HepG2 (cell line): ENCODE measurements around the gene COQ9. TPM values are rescaled to one million over a fixed set of nuclear protein-coding genes. Genes with fewer than 3 reads are reported as not detected.

ENCODE experiments used
- ATAC-seq: fragments of 200-7000 bp; cut with Tn5 transposase; 3 replicates; pipeline ENCODE4 v1.9.1; 2020; ENCODE audit warnings: mild to moderate bottlenecking, moderate library complexity
- BruUV-seq: library from RNA; stranded (reverse); fragments of 400-500 nt; replicated peaks from 2 replicates; lab custom pipeline; 2021; lab: Mats Ljungman, UMichigan
- CTCF ChIA-PET: fragments of 300-600 bp; formaldehyde crosslinking; extraction: SDS; loops from one replicate; lab custom pipeline; 2021; ENCODE audit warnings: low total read pairs, inconsistent platforms, low intra/inter-chr PET ratio; lab: Yijun Ruan, JAX
- POLR2A ChIA-PET: fragments of 350-600 bp; sonication (Branson Sonifier 250); formaldehyde crosslinking; loops from one replicate; lab custom pipeline; 2020; ENCODE audit warnings: antibody characterized with exemption, inconsistent platforms; lab: Yijun Ruan, JAX
- DNase-seq: peaks from one replicate; pipeline ENCODE4 v3.0.0-alpha.2; 2015; ENCODE audit warnings: low spot score
- FAIRE-seq: peaks from 3 replicates; lab custom pipeline; 2011; peaks lifted over from hg19 to GRCh38; lab: Jason Lieb, UNC
- H2AFZ ChIP-seq: one replicate; pipeline ENCODE4 v1.6.1; 2011; ENCODE audit warnings: low read length, inconsistent platforms
- H3K27ac ChIP-seq: fragments of 300-600 bp; 3 replicates; pipeline ENCODE4 v1.8.0; 2011; ENCODE audit warnings: mixed run types, mild to moderate bottlenecking, mixed read lengths, low read length, inconsistent platforms; ENCODE audit not compliant: insufficient read depth; ENCODE audit errors: extremely low read length
- H3K27me3 ChIP-seq, 2 experiments: fragments of 200-600 bp in 1 of 2; 2 replicates in 1 of 2; 3 replicates in 1 of 2; pipeline versions ENCODE4 v1.6.0 to v1.8.0; 2011; ENCODE audit warnings: low read length in 2 of 2, mild to moderate bottlenecking in 2 of 2, moderate library complexity in 2 of 2, inconsistent platforms in 1 of 2; ENCODE audit not compliant: insufficient read depth in 2 of 2, control insufficient read depth in 1 of 2
- H3K36me3 ChIP-seq, 2 experiments: fragments of 200-600 bp in 1 of 2; replicated peaks in 1 of 2; 2 replicates in 1 of 2; 3 replicates in 1 of 2; pipeline versions ENCODE4 v1.5.1 to v1.8.0; 2011; ENCODE audit warnings: low read length in 2 of 2, inconsistent platforms in 1 of 2; ENCODE audit not compliant: insufficient read depth in 2 of 2, control insufficient read depth in 1 of 2
- H3K4me1 ChIP-seq: 2 replicates; pipeline ENCODE4 v1.5.1; 2012; ENCODE audit warnings: low read length, inconsistent platforms; ENCODE audit not compliant: insufficient read depth
- H3K4me2 ChIP-seq: 2 replicates; pipeline ENCODE4 v1.6.0; 2011; ENCODE audit warnings: low read depth, low read length, inconsistent platforms
- H3K4me3 ChIP-seq, 3 experiments: fragments of 200-600 bp in 1 of 3; sonication (generic), shearing (Covaris generic) in 1 of 3; replicated peaks in 1 of 3; 2 replicates each; pipeline ENCODE4 v1.5.1; 2011 to 2016; ENCODE audit warnings: low read length in 3 of 3, inconsistent platforms in 2 of 3, low read depth in 2 of 3, mild to moderate bottlenecking in 2 of 3, control low read depth in 1 of 3, mixed read lengths in 1 of 3; ENCODE audit not compliant: insufficient read depth in 1 of 3
- H3K79me2 ChIP-seq: one replicate; pipeline ENCODE4 v1.6.1; 2011; ENCODE audit warnings: low read length, inconsistent platforms; ENCODE audit not compliant: insufficient read depth
- H3K9ac ChIP-seq: 2 replicates; pipeline ENCODE4 v1.6.0; 2011; ENCODE audit warnings: mild to moderate bottlenecking, low read depth, low read length, inconsistent platforms; ENCODE audit not compliant: insufficient read depth
- H3K9me3 ChIP-seq: 2 replicates; pipeline ENCODE4 v1.5.1; 2012; ENCODE audit warnings: mild to moderate bottlenecking, low read length
- H4K20me1 ChIP-seq: 2 replicates; pipeline ENCODE4 v1.6.0; 2011; ENCODE audit warnings: inconsistent platforms, mild to moderate bottlenecking, low read length, moderate library complexity; ENCODE audit not compliant: insufficient read depth
- HNF4G ChIP-seq, 2 experiments: sonication (generic) in 1 of 2; formaldehyde crosslinking in 1 of 2; IDR thresholded peaks; 2 replicates each; pipeline versions ENCODE4 v1.4.0 to v1.6.1; 2011 to 2020; ENCODE audit warnings: borderline replicate concordance in 2 of 2, low read depth in 2 of 2, mild to moderate bottlenecking in 2 of 2, low read length in 1 of 2, missing genetic modification reagents in 1 of 2, moderate library complexity in 1 of 2
- SIN3A ChIP-seq: IDR thresholded peaks from 2 replicates; pipeline ENCODE4 v1.6.1; 2011; ENCODE audit warnings: low read depth, mild to moderate bottlenecking, control low read depth, low read length, borderline replicate concordance
- STAG1 ChIP-seq: sonication (generic); formaldehyde crosslinking; IDR thresholded peaks from 2 replicates; pipeline ENCODE4 v1.4.0; 2020; ENCODE audit warnings: missing genetic modification reagents
- ZNF251 ChIP-seq: sonication (generic); formaldehyde crosslinking; IDR thresholded peaks from 2 replicates; pipeline ENCODE4 v1.9.0; 2021; ENCODE audit warnings: mild to moderate bottlenecking, missing genetic modification reagents
- ZNF44 ChIP-seq: sonication (generic); formaldehyde crosslinking; IDR thresholded peaks from 2 replicates; pipeline ENCODE4 v1.5.1; 2020; ENCODE audit warnings: mild to moderate bottlenecking, missing genetic modification reagents
- ZNF468 ChIP-seq: sonication (generic); formaldehyde crosslinking; IDR thresholded peaks from 2 replicates; pipeline ENCODE4 v1.8.0; 2022; ENCODE audit warnings: mild to moderate bottlenecking, moderate library complexity, missing genetic modification reagents
- ZNF792 ChIP-seq: IDR thresholded peaks from 2 replicates; pipeline ENCODE4 v1.6.1; 2016
- ZNF839 ChIP-seq: sonication (generic); formaldehyde crosslinking; IDR thresholded peaks from 2 replicates; pipeline ENCODE4 v1.4.0; 2020; ENCODE audit warnings: missing genetic modification reagents, mild to moderate bottlenecking, borderline replicate concordance
- WGBS: methylation state at CpG from one replicate; pipeline ENCODE4 v1.1.6; 2017; ENCODE audit warnings: low lambda C conversion rate; 5-methylcytosine and 5-hydroxymethylcytosine counted together
- in situ Hi-C: cut with HindIII; loops from 2 replicates; pipeline ENCODE4 v1.10.0; 2017; ENCODE audit warnings: low pct_unique_long_range_greater_than_20kb; ENCODE audit not compliant: extremely low pct_ligation_motif_present
- intact Hi-C: fragments of 100-400 bp; cut with micrococcal nuclease; formaldehyde crosslinking; loops from one replicate; pipeline ENCODE4 v1.10.0; 2022; ENCODE audit not compliant: unreplicated experiment
- polyA plus RNA-seq, 8 experiments: library from polyadenylated mRNA; depleted of rRNA in 3 of 8; stranded (reverse) in 7 of 8; unstranded in 1 of 8; fragments of >200 nt; fragmentation: Illumina TruSeq in 4 of 8; extraction: Trizol in 4 of 8; gene quantifications; 2 replicates each; pipeline versions ENCODE4 v1.2.1 to v1.2.3, GENCODE V29; 2011 to 2016; ENCODE audit warnings: low read depth in 4 of 8, missing spikeins in 1 of 8, mixed read lengths in 1 of 8; ENCODE audit not compliant: insufficient read depth in 1 of 8
- total RNA-seq, 5 experiments: library from RNA; depleted of rRNA; stranded (reverse); fragments of >200 nt; fragmentation: Illumina TruSeq; extraction: Trizol; gene quantifications; 2 replicates each; pipeline ENCODE4 v1.2.3, GENCODE V29; 2016; ENCODE audit warnings: low read depth in 1 of 5
- TF ChIP-seq, protein P1 (sequence below): sonication (generic); formaldehyde crosslinking; IDR thresholded peaks from 2 replicates; pipeline ENCODE4 v1.4.0; 2020; ENCODE audit warnings: missing genetic modification reagents, mild to moderate bottlenecking, borderline replicate concordance
- TF ChIP-seq, protein P2 (sequence below): sonication (generic); formaldehyde crosslinking; IDR thresholded peaks from 2 replicates; pipeline ENCODE4 v1.4.0; 2020; ENCODE audit warnings: mild to moderate bottlenecking, missing genetic modification reagents
- TF ChIP-seq, protein P3 (sequence below): sonication (generic); formaldehyde crosslinking; IDR thresholded peaks from 2 replicates; pipeline ENCODE4 v1.5.0; 2020; ENCODE audit warnings: mild to moderate bottlenecking, missing genetic modification reagents, moderate library complexity
- TF ChIP-seq, protein P4 (sequence below): sonication (generic); formaldehyde crosslinking; IDR thresholded peaks from 2 replicates; pipeline ENCODE4 v1.8.1; 2023; ENCODE audit warnings: mild to moderate bottlenecking, missing genetic modification reagents

COQ9 gene
- total and polyA plus RNA-seq, 2 of the 13 experiments (the other 11 are each of a cell fraction or from before 2014, with no cell fraction given) = 57.5 to 108 TPM

DNA sequence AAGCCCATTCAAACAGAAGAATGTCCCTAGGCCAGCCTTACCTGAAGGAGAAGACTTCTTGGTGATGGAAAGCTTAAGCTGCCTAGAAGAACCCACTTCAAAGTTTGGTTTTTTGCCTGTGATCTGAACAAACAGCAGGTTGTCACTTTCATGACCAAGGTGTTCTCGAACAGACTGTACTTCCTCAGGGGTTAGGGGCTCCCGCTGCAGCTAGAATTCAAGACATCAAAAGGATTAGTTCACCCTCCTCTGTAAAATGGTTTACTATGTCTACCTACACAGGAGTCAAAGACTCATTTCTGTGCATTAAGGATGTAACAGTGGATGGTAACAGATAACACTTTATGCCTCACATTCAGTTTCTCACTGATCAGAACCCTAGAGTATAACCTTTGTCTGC, 13.3 kb upstream of the COQ9 start (continued):
- TF ChIP-seq, protein P1, sequence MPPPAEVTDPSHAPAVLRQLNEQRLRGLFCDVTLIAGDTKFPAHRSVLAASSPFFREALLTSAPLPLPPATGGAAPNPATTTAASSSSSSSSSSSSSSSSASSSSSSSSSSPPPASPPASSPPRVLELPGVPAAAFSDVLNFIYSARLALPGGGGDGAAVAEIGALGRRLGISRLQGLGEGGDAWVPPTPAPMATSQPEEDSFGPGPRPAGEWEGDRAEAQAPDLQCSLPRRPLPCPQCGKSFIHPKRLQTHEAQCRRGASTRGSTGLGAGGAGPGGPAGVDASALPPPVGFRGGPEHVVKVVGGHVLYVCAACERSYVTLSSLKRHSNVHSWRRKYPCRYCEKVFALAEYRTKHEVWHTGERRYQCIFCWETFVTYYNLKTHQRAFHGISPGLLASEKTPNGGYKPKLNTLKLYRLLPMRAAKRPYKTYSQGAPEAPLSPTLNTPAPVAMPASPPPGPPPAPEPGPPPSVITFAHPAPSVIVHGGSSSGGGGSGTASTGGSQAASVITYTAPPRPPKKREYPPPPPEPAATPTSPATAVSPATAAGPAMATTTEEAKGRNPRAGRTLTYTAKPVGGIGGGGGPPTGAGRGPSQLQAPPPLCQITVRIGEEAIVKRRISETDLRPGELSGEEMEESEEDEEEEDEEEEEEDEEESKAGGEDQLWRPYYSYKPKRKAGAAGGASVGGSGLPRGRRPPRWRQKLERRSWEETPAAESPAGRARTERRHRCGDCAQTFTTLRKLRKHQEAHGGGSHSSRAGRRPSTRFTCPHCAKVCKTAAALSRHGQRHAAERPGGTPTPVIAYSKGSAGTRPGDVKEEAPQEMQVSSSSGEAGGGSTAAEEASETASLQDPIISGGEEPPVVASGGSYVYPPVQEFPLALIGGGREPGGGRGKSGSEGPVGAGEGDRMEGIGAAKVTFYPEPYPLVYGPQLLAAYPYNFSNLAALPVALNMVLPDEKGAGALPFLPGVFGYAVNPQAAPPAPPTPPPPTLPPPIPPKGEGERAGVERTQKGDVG (CRISPR knock-in tag) = no peak
- TF ChIP-seq, protein P2, sequence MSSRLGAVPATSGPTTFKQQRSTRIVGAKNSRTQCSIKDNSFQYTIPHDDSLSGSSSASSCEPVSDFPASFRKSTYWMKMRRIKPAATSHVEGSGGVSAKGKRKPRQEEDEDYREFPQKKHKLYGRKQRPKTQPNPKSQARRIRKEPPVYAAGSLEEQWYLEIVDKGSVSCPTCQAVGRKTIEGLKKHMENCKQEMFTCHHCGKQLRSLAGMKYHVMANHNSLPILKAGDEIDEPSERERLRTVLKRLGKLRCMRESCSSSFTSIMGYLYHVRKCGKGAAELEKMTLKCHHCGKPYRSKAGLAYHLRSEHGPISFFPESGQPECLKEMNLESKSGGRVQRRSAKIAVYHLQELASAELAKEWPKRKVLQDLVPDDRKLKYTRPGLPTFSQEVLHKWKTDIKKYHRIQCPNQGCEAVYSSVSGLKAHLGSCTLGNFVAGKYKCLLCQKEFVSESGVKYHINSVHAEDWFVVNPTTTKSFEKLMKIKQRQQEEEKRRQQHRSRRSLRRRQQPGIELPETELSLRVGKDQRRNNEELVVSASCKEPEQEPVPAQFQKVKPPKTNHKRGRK (CRISPR knock-in tag) = no peak
- TF ChIP-seq ZNF839 (CRISPR knock-in tag) (no peak), ZNF792 (CRISPR knock-in tag) (no peak), ZNF468 (no peak), SIN3A (no peak)

DNA sequence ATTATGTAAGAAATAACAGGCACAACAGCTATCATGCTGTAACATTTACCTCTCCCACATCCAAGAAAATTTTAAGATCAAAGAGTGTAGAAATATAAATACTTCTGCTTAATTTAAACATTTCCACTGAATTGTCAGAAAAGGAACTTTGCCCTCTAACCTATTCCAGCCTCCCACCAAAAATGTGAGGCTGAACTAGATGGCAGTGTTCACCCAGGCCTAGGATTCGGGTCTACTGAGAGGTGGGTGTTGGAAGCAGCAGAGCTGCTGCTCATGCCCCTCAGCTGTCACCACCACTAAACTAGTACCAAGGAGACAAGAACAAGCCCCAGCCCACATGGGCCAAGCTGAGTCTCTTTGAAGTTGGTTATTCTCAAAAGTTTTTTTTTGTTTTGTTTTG, 11.4 kb upstream of the COQ9 start:
- BruUV-seq = no TSS peak
- Histone ChIP-seq H3K4me3 (no peak overlapping the region), H4K20me1 (no peaks in the 10 kb centered on the region), H3K79me2 (no peaks in the 10 kb centered on the region), H3K36me3 (peaks cover 27 to 67% of the 10 kb centered on the region in 2 experiments), H3K4me2 (no peak overlapping the region), H3K9me3 (no peaks in the 10 kb centered on the region), H3K27ac (no peak overlapping the region), H3K4me1 (peaks cover 16% of the 10 kb centered on the region), H2AFZ (no peak overlapping the region), H3K27me3 (no peaks in the 10 kb centered on the region), H3K9ac (no peak overlapping the region)
- peak; percentile 44; the same call in 2 of the 3 replicates for ATAC-seq
- no peak for FAIRE-seq
- intact Hi-C loops = no loop called here
- POLR2A ChIA-PET = interaction anchor here (0.7 to 1.7 kb wide), 2 partner anchors 11 to 344 kb away, joined by 3 to 11 read pairs; partner anchors contain the start of genes CIAPIN1 and COQ9
- CTCF ChIA-PET = no interaction called here
- in situ Hi-C loops = no loop called here
- DNase-seq = no peak
- 88% methylated on average over 1 of the region's 1 CpG for WGBS
- TF ChIP-seq ZNF44 (CRISPR knock-in tag) = no peak
- TF ChIP-seq STAG1 (CRISPR knock-in tag) = peak; percentile 50
- TF ChIP-seq, protein P3, sequence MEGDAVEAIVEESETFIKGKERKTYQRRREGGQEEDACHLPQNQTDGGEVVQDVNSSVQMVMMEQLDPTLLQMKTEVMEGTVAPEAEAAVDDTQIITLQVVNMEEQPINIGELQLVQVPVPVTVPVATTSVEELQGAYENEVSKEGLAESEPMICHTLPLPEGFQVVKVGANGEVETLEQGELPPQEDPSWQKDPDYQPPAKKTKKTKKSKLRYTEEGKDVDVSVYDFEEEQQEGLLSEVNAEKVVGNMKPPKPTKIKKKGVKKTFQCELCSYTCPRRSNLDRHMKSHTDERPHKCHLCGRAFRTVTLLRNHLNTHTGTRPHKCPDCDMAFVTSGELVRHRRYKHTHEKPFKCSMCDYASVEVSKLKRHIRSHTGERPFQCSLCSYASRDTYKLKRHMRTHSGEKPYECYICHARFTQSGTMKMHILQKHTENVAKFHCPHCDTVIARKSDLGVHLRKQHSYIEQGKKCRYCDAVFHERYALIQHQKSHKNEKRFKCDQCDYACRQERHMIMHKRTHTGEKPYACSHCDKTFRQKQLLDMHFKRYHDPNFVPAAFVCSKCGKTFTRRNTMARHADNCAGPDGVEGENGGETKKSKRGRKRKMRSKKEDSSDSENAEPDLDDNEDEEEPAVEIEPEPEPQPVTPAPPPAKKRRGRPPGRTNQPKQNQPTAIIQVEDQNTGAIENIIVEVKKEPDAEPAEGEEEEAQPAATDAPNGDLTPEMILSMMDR (CRISPR knock-in tag) = peak; percentile 45
- TF ChIP-seq HNF4G (IDR thresholded peaks at IDR 0.05; ENCODE audit: borderline replicate concordance, low read depth, low read length) = 0 out of 2 replicates have a peak, but pooled peaks have one; percentile 20
- TF ChIP-seq HNF4G (CRISPR knock-in tag; IDR thresholded peaks at IDR 0.05; ENCODE audit: borderline replicate concordance, low read depth) = no peak
- TF ChIP-seq, protein P4, sequence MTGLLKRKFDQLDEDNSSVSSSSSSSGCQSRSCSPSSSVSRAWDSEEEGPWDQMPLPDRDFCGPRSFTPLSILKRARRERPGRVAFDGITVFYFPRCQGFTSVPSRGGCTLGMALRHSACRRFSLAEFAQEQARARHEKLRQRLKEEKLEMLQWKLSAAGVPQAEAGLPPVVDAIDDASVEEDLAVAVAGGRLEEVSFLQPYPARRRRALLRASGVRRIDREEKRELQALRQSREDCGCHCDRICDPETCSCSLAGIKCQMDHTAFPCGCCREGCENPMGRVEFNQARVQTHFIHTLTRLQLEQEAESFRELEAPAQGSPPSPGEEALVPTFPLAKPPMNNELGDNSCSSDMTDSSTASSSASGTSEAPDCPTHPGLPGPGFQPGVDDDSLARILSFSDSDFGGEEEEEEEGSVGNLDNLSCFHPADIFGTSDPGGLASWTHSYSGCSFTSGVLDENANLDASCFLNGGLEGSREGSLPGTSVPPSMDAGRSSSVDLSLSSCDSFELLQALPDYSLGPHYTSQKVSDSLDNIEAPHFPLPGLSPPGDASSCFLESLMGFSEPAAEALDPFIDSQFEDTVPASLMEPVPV (CRISPR knock-in tag) = no peak
- TF ChIP-seq ZNF251 (CRISPR knock-in tag) = no peak
